ENCODE measurements around the gene RASGEF1C.

Gene RASGEF1C

DNA sequence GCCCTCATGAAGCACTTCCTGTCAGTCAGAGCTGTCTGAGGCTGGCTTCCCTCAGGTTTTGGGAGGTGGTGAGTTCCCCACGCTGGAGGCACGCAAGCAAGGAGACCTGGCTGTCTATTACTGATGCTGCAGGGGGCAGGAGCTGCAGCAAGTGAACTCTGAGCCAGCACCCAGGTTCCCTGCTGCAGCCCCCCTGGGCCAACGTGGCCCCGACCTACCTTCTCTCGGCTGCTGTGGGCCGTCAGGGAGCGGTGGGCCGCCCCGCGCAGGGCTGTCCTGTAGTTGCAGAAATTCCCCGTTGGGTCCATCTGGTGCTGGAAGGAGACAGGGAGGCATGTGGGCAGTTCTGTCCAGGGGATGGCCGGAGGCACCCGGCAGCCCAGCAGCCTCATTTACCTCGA is 90.6 kb downstream of the RASGEF1C start:
- DNase-seq = no peak

DNA sequence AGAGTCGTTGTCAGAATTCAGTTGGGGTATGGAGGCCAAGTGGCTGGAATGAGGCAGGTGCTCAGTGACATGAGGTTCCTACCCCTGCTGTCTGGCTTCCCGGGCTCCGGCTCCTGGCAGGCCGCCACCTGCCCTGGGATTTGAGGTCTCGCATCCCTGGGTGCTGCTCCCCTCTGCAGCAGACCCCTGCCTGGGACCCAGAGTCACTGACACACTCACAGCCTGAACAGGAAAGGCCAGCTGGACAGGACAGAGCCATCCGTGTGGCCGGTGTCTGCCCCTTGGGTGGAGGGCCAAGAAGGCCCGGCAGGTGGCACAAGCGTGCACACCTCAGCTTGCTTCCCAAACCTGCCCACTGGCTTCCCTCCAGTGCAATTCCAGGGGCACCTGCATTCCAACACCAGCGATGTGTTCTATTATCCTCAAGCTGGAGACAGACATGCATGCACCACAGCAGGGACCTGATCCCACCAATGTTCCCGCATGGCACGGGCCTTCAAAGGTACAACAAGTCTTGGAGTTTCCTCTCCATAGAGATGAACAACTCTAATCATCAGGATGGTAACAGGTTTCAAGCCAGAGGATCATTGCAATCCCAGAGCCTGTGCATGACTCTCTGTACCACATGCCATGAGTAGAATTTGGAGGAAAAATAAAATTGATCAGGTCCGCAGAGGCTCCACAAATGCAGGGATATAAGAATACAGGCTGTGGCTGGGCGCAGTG is 91.8 kb downstream of the RASGEF1C start:
- no peak for DNase-seq

DNA sequence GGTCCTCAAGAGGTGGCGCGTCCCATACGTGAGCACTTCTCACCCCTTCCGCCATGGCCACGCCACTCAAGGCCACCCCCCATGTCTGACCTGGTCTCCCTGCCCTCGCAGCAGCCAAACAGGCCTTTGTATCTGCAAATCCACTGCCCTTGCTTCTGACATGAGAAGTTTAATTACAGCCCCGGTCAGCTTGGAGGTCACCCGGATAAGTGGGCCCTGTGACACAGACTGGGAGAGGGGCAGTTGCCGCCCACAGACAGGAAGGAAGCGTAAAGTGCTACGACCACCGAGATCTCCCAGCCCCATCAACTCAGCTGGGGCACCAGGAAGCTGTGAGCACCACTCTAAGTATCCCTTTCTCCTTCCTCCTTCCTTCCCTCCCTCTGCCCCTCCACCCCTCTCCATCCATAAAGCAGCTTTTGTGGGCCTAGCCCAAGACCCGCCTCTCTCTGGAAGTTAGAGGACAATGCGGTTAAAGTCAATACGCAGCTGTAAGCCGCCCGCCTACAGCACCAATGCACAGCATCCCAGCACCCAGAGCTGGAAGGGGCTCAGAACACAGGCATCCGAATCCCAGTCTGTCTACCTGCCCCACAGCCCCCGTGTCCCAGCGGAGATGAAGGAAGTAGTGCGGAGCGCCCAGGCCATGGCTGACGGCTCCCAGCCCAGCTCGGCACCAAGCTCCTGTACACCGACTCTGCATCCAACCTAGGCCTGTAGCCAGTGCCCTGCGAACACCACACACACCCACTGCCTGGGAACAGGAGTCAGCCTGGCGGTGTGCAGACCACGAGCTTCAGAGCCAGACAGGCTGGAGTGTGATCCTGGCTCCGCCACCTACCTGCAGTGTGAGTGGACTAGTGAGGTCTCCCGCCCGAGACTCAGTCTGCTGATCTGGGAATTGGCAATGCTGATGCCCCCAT is 92.7 kb downstream of the RASGEF1C start:
- no peak for DNase-seq

DNA sequence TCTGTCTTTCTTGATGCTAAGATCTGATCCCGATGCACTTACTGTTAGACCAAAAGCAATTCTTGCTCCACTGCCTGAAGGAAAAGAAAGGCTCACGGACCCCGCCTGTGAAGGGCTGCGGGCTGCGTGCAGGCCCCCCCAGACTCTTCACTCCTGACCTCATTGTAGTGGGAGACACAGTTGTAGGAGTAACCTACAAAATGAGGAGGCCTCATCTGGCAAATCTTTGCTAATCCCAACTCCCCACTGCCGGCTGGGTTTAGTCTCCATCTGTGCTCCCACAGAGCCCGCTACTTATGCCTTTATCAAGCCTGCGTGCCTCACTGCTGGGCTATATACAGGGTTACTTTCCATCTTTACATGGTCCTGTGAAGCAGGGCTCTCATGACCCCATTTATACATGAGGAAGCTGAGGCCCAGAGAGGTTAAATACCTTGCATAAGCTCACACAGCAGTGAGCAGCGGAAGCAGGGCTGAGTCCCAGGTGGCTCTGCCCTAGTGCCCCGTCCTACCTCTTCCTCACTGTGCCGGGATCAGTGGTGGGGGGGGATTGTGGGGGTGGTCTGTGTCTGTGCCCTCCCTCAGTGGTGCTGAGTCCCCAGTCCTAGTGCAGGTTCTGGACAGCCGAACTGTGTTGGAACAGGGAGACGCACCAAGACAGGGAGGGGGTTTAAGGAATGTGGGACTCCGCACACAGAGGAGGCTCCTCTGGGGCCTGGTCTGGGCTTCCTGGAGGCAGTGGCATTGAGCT is 93.5 kb downstream of the RASGEF1C start:
- DNase-seq = no peak

DNA sequence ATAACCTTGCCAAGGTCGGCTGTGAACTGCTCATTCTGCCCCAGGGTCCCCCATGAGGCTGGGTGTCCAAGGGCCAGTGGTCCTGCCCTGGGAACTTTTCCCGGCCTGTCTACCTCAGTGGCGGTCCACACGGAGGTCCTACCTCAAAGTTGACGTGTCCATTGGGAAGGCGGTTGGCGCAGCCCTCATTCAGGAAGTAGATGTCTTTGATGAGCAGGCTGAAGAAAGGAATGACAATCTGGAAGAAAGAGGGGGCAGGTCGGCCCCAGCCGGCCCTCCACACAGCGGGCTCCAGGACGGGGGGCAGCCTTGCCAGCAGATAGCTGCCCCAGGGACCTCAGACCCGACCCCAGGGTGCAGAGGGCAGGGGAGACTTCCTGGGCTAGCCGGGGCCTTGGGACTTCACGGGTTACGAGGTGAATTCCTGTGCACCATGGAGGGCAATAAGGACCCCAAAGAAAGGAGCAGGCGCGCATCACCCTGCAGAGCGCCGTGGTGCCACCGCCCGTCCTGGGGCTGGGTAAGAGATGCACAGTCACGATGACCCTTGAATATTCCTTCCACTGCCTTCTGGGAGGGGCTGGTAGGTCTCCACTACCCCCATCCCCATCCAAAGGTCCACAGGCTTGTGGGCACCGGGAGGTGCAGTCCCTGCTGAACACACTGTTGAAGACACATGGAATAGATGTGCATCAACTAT is 94.6 kb downstream of the RASGEF1C start:
- no peak for DNase-seq

DNA sequence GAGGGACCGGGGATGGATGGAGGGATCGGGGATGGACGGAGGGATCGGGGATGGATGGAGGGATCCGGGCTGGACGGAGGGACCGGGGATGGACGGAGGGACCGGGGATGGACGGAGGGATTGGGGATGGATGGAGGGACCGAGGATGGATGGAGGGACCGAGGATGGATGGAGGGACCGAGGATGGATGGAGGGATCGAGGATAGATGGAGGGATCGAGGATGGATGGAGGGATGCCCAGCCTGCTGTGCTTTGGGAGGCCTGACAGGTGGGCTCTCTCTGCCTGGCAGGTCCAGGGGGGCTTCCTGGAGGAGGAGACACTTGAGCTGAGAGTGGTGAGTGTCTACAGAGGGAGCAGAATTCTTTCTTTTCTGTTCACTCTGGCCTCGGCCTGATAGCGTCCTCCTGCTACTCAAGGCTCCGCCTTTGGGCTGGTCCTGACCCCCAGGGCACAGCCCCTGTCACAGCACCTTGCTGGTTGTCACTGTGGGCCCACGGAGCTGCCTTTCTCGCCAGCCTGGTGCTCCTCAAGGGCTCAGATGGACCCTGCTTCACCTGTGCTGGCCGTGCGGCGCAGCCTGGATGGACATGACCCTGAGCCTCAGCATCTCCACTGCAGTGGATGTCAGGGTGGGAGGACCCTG is 95.2 kb downstream of the RASGEF1C start:
- DNase-seq = no peak

DNA sequence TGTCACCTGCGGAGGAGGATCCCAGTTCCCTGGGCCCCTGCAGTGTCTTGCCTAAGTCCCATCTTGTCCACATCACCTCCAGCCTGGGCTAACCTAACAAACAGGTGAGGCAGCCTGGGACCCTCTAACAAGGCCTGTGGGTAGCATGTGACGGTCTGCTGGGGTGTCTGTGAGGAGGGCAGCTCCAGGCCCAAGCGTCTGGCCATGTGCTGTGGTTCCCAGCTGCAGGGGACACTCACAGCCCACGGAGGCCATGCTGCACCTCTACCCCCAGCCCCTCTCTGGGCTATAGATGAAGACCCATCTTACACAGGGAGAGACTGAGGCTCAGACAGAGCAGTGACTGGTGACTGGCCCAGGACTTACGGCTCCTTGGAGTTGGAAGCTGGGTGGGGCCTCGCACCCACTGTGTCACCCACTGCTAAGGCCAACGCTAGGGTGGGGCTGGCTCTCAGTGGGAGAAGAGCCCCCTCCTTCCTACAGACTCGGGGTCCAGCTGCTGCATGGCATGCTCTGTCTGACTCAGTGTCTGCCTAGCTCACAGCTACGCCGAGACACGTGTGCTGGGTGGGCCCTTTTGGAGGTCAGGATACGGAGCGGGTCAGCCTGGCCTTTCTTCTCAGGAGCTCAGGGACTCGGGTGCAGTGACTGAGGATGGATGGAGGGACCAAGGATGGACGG is 96.7 kb downstream of the RASGEF1C start:
- DNase-seq = no peak

DNA sequence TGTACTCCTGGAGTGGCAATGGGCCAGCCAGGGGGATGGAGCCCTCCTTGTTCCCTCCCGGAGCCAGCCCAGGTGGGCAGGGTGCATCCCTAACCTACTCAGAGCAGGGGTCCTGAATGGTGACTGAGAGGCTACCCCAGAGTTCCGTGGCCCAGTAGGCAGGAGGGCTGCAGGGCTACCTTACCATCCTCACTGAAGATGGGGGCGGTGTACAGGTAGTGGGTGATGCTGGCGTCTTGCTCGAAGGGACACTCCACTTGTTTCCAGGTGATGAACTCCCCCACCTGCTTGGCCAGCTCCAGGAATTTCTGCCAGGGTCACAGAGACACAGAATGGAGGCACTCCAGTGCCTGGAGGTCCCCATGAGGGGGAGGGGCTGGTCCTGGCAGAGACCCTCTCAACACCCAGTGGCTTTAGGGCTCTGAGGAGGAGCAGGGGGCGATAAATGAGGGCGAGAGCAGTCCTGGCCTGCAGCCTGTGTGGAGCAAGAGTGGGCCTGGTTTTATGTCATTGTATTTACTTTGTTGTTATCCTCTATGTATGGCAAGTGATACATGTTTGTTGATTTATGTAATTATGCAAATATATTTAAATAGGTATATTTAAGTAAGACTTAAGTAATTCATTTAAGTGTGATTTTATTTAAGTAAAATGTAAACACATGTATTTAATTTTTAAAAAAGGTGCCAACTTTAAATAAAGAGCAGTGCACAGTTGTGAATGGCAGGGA is 97.6 kb downstream of the RASGEF1C start:
- no peak for DNase-seq

DNA sequence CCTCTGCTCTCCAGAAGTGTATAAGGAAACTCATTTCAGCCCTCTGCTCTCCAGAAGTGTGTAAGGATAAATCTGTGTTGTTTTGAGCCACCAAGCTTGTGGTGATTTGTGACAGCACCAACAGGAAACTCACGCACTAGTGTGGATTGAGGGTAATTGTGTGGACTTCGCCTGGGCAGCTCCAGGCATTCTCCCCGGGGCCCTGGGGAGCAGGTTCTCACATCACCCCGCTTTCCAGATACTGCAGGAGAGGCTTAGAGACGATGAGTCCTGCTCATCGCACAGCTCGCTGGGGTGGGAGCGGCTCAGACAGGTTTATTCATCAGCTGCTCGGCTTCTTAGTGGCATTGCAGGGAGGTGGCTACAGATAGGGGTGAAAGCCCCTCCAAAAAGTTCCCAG is 99.1 kb downstream of the RASGEF1C start:
- DNase-seq = no peak

DNA sequence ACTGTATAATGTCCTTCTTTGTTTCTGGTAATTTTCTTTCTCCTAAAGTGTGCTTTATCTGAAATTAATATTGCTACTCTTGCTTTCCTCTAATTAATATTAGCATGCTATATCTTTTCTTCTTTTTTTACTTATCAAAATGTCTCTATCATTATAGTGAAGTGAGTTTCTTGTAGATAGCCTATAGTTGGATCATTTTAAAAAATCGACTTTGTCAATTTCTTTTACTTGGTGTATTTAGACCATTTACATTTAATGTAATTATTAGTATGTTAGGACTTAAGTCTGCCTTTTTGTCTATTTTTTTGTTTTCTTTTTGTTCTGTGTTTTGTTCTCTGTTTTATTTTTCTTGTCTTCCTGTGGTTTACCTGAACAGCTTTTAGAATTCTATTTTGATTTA is 102.0 kb downstream of the RASGEF1C start:
- no peak for DNase-seq

DNA sequence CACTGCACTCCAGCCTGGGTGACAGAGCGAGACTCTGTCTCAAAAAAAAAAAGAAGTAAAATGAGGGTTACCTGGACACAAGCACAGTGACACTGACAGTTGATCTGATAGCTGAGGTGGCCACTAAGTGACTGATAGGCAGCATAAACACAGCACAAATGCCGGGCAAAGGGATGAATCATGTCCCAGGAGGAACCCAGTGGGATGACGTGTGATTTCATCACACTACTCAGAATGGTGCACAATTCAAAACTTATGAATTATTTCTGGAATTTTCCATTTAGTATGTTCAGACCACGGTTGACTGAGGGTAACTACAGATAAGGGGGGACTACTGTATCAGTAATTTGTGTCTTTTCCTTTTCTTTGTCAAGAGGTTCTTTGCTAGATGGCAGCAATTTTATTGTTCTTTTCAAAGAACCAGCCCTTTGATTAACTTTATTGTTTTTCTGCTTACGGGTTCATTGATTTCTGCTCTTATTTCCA is 103.1 kb downstream of the RASGEF1C start:
- DNase-seq = no peak

DNA sequence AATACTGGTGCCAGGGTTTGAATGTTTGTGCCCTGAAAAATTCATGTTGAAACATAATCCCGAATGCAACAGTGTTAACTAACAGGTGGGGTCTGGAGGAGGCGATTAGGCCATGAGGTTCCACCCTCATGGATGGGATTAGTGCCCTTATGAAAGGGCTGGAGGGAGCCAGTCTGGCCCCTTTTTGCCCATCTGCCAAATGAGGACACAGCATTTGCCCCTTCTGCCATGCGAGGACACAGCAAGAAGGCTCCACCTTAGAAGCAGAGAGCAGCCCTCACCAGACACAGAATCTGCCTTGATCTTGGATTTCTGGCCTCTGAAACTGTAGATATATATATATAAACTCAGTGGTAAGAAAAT is 104.9 kb downstream of the RASGEF1C start:
- no peak for DNase-seq

DNA sequence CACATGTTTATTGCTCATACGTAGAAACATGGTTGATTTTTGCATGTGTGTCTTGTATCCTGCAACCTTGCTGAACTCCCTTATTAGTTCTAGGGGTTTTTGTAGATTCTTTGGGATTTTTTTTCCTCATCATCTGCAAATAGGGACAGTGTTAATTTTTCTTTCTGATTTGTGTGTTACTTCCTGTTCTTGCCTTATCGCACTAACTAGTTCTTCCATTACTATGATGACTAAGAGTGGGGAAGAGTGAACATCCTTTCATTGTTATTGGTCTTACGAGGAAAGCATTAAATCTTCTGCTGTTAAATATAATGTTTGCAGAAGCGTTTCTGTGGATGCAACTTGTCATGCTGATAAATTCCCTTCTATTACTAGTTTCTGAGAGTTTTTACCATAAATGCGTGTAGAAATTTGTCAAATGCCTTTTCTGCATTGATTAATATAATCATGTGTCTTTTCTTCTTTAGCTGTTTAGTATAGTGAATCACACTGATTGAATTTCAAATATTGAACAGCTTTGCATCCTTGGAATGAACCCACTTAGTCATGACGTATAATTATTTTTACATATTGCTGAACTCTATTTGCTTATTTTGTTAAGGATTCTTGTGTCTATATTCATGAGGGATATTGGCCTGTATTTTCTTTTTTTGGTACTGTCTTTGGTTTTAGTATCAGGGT is 105.4 kb downstream of the RASGEF1C start:
- no peak for DNase-seq

DNA sequence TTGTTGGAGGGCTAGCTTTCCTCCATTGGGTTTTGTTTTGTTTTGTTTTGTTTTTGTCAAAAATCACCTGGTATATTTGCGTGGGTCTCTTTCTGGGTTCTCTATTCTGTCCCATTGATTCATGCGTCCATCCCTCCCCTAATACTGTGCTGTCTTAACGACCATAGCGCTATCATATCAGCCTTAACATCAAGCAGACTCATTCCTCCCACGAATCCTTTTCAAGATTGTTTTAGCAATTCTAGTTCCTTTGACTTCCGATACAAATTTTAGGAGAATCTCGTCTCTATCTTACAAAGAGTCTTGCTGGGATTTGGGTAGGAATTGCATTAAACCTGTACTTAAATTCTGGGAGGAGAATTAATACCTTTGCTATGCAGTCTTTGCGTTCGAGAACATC is 106.4 kb downstream of the RASGEF1C start:
- DNase-seq = no peak

DNA sequence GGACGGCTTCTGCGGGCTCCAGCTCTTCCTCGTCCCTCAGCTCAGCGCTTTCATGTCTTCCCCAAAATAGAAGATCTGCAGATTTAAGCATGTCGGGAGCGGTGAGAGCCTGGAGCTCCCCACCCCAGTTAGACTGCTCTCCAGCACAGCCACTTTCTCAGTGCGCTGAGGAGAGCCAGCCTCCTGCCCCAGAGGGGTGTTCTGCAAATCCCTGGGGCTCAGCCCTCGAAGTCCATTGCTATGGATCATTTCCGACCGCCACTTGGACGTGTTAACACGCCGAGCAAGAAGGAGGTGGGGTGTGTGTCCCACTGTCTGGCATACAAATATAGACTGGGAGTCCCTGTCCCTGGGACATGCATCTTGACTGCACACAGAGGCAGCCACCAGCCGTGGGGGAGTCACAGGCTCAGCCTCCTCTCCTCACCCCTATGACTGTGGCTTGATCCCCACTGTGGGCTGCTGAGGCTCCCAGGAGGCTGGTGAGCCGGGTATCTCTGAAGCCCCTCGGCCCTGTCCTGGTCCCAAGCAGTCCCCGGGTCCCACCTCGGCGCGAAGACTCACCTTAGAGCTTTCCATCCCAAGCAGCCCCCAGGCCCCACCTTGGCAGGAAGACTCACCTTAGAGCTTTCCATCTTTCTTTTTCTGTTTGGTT is 107.4 kb downstream of the RASGEF1C start:
- DNase-seq = no peak

DNA sequence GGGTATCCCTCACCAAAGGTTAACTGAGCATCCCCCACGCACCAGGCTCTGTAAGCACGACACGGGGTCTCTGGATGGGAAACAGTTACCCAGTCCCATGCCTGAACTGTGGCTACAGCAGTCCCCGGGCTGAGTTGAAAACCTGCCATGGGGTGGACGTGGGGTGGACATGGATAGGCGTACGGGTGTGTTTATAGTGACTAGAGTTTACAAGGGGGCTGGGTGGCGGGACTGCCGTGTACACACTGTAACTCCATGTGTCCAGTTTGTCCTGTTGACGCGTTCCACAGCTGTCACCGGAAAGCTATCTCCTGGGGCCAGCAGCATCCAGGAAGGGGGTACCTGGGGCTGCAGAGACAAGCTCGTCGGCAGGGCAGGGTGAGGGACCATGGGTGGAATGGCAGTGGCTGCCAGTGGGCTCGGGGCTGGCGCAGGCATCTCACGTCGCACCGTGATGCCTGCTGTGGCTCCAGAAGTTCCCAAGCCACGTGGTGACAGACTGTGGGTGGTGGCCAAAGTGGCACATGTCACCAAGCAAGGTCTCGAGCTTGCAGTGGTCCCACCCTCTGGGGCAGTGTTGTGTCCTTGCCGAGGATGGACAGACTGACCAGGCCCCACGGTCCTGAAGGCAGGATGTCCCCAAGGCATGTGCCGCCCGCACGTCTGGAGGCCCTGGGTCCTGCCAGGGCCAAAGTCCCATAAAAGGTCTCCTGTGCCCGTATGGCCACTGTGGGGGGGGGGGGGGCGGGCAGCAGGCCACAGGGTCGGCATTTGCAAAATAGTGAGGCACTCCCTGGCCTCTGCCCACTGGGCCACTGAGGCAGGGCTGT is 108.2 kb downstream of the RASGEF1C start:
- no peak for DNase-seq

DNA sequence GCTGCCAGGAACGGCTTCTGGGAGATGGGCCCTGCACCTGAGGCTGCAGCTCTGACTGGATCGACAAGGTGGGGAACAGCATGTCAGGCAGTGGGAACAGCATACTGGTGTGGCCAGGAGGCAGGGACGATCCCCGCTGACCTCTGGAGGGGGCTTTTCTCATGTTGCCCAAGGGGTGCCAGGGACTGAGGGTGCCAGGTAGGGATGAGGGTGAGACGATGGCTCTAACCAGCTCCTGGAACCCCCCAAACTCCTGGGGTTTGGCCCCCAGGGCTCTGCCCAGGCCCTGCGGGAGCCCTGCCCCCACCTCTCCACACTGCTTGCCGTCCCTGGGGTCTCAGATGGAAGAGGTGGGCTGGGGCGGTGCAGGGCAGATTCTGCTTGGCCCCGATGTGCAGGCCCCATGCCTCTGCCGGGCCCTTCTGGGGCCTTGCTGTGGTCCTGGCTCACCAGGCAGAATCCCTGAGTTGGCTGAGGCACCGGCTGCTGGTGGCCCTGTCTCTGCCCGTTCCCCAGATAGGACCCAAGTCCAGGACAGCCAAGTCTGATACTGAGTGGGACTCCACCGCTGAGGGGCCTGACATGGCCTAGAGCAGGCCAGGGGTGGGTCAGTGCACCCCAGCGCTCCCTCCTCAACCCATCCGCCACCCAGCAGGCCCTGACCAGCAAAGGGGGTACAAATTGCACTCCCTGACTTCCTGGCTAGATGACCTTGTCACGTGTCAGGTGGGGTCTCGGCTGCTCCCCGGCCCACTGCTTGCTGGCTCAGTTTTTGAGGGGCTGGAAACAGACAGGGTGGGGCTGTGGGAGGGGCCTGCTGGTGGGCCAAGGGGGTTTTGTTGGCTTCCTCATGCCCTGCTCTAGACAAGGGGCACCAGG is 109.0 kb downstream of the RASGEF1C start:
- no peak for DNase-seq
